HepG2 (cell line): ENCODE measurements around the gene TUFM. TPM values are rescaled to one million over a fixed set of nuclear protein-coding genes. Genes with fewer than 3 reads are reported as not detected.

Experiments used
- ATAC-seq: fragments of 200-7000 bp; cut with Tn5 transposase; 3 replicates; pipeline ENCODE4 v1.9.1; 2020; ENCODE audit warnings: mild to moderate bottlenecking, moderate library complexity
- BruUV-seq: library from RNA; stranded (reverse); fragments of 400-500 nt; replicated peaks from 2 replicates; lab custom pipeline; 2021; lab: Mats Ljungman, UMichigan
- CTCF ChIA-PET: fragments of 300-600 bp; formaldehyde crosslinking; extraction: SDS; loops from one replicate; lab custom pipeline; 2021; ENCODE audit warnings: low total read pairs, inconsistent platforms, low intra/inter-chr PET ratio; lab: Yijun Ruan, JAX
- POLR2A ChIA-PET: fragments of 350-600 bp; sonication (Branson Sonifier 250); formaldehyde crosslinking; loops from one replicate; lab custom pipeline; 2020; ENCODE audit warnings: antibody characterized with exemption, inconsistent platforms; lab: Yijun Ruan, JAX
- DNase-seq: peaks from one replicate; pipeline ENCODE4 v3.0.0-alpha.2; 2015; ENCODE audit warnings: low spot score
- FAIRE-seq: peaks from 3 replicates; lab custom pipeline; 2011; peaks lifted over from hg19 to GRCh38; lab: Jason Lieb, UNC
- H2AFZ ChIP-seq: one replicate; pipeline ENCODE4 v1.6.1; 2011; ENCODE audit warnings: low read length, inconsistent platforms
- H3K27ac ChIP-seq: fragments of 300-600 bp; 3 replicates; pipeline ENCODE4 v1.8.0; 2011; ENCODE audit warnings: mixed run types, mild to moderate bottlenecking, mixed read lengths, low read length, inconsistent platforms; ENCODE audit not compliant: insufficient read depth; ENCODE audit errors: extremely low read length
- H3K27me3 ChIP-seq, 2 experiments: fragments of 200-600 bp in 1 of 2; 2 replicates in 1 of 2; 3 replicates in 1 of 2; pipeline versions ENCODE4 v1.6.0 to v1.8.0; 2011; ENCODE audit warnings: low read length in 2 of 2, mild to moderate bottlenecking in 2 of 2, moderate library complexity in 2 of 2, inconsistent platforms in 1 of 2; ENCODE audit not compliant: insufficient read depth in 2 of 2, control insufficient read depth in 1 of 2
- H3K36me3 ChIP-seq, 2 experiments: fragments of 200-600 bp in 1 of 2; replicated peaks in 1 of 2; 2 replicates in 1 of 2; 3 replicates in 1 of 2; pipeline versions ENCODE4 v1.5.1 to v1.8.0; 2011; ENCODE audit warnings: low read length in 2 of 2, inconsistent platforms in 1 of 2; ENCODE audit not compliant: insufficient read depth in 2 of 2, control insufficient read depth in 1 of 2
- H3K4me1 ChIP-seq: 2 replicates; pipeline ENCODE4 v1.5.1; 2012; ENCODE audit warnings: low read length, inconsistent platforms; ENCODE audit not compliant: insufficient read depth
- H3K4me2 ChIP-seq: 2 replicates; pipeline ENCODE4 v1.6.0; 2011; ENCODE audit warnings: low read depth, low read length, inconsistent platforms
- H3K4me3 ChIP-seq, 3 experiments: fragments of 200-600 bp in 1 of 3; sonication (generic), shearing (Covaris generic) in 1 of 3; replicated peaks in 1 of 3; 2 replicates each; pipeline ENCODE4 v1.5.1; 2011 to 2016; ENCODE audit warnings: low read length in 3 of 3, inconsistent platforms in 2 of 3, low read depth in 2 of 3, mild to moderate bottlenecking in 2 of 3, control low read depth in 1 of 3, mixed read lengths in 1 of 3; ENCODE audit not compliant: insufficient read depth in 1 of 3
- H3K79me2 ChIP-seq: one replicate; pipeline ENCODE4 v1.6.1; 2011; ENCODE audit warnings: low read length, inconsistent platforms; ENCODE audit not compliant: insufficient read depth
- H3K9ac ChIP-seq: 2 replicates; pipeline ENCODE4 v1.6.0; 2011; ENCODE audit warnings: mild to moderate bottlenecking, low read depth, low read length, inconsistent platforms; ENCODE audit not compliant: insufficient read depth
- H3K9me3 ChIP-seq: 2 replicates; pipeline ENCODE4 v1.5.1; 2012; ENCODE audit warnings: mild to moderate bottlenecking, low read length
- H4K20me1 ChIP-seq: 2 replicates; pipeline ENCODE4 v1.6.0; 2011; ENCODE audit warnings: inconsistent platforms, mild to moderate bottlenecking, low read length, moderate library complexity; ENCODE audit not compliant: insufficient read depth
- ADNP ChIP-seq: sonication (generic); formaldehyde crosslinking; IDR thresholded peaks from 2 replicates; pipeline ENCODE4 v1.4.0; 2020; ENCODE audit warnings: missing genetic modification reagents
- FLYWCH1 ChIP-seq: sonication (generic); formaldehyde crosslinking; IDR thresholded peaks from 2 replicates; pipeline ENCODE4 v1.8.1; 2023; ENCODE audit warnings: mild to moderate bottlenecking, missing genetic modification reagents
- ISX ChIP-seq: sonication (generic); formaldehyde crosslinking; conservative IDR thresholded peaks from 2 replicates; pipeline ENCODE4 v1.5.0; 2020; ENCODE audit warnings: missing genetic modification reagents
- NAIF1 ChIP-seq: sonication (generic); formaldehyde crosslinking; IDR thresholded peaks from 2 replicates; pipeline ENCODE4 v1.5.0; 2020; ENCODE audit warnings: mild to moderate bottlenecking, missing genetic modification reagents, borderline replicate concordance
- PHF21A ChIP-seq: sonication (generic); formaldehyde crosslinking; IDR thresholded peaks from 2 replicates; pipeline ENCODE4 v1.5.0; 2020; ENCODE audit warnings: mild to moderate bottlenecking, missing genetic modification reagents
- PHF8 ChIP-seq: sonication (generic); formaldehyde crosslinking; IDR thresholded peaks from 2 replicates; pipeline ENCODE4 v1.5.0; 2020; ENCODE audit warnings: missing genetic modification reagents
- SMAD1 ChIP-seq: sonication (generic); formaldehyde crosslinking; IDR thresholded peaks from 2 replicates; pipeline ENCODE4 v1.4.0; 2020; ENCODE audit warnings: missing genetic modification reagents, low read depth, mild to moderate bottlenecking, borderline replicate concordance
- SP5 ChIP-seq: IDR thresholded peaks from 2 replicates; pipeline ENCODE4 v1.6.1; 2016; ENCODE audit warnings: low read depth, borderline replicate concordance
- SYNCRIP ChIP-seq: fragments of 200-400 bp; formaldehyde crosslinking; IDR thresholded peaks from 2 replicates; pipeline ENCODE4 v1.6.1; 2018; ENCODE audit warnings: mild to moderate bottlenecking, low read depth, low read length; ENCODE audit not compliant: insufficient read depth
- ZFP36L1 ChIP-seq: sonication (generic); formaldehyde crosslinking; IDR thresholded peaks from 2 replicates; pipeline ENCODE4 v1.8.0; 2022; ENCODE audit warnings: mild to moderate bottlenecking, missing genetic modification reagents, moderate library complexity
- ZNF180 ChIP-seq: sonication (generic); formaldehyde crosslinking; IDR thresholded peaks from 2 replicates; pipeline ENCODE4 v1.4.0; 2020; ENCODE audit warnings: low read depth, missing genetic modification reagents, borderline replicate concordance
- ZNF282 ChIP-seq: fragments of 450-650 bp; IDR thresholded peaks from 2 replicates; pipeline ENCODE4 v1.6.1; 2018; ENCODE audit not compliant: partially characterized antibody
- ZNF547 ChIP-seq: sonication (generic); formaldehyde crosslinking; IDR thresholded peaks from 2 replicates; pipeline ENCODE4 v1.5.1; 2020; ENCODE audit warnings: mild to moderate bottlenecking, missing genetic modification reagents
- ZNF709 ChIP-seq: sonication (generic); formaldehyde crosslinking; IDR thresholded peaks from 2 replicates; pipeline ENCODE4 v1.5.0; 2020; ENCODE audit warnings: mild to moderate bottlenecking, missing genetic modification reagents
- WGBS: methylation state at CpG from one replicate; pipeline ENCODE4 v1.1.6; 2017; ENCODE audit warnings: low lambda C conversion rate; 5-methylcytosine and 5-hydroxymethylcytosine counted together
- in situ Hi-C: cut with HindIII; loops from 2 replicates; pipeline ENCODE4 v1.10.0; 2017; ENCODE audit warnings: low pct_unique_long_range_greater_than_20kb; ENCODE audit not compliant: extremely low pct_ligation_motif_present
- intact Hi-C: fragments of 100-400 bp; cut with micrococcal nuclease; formaldehyde crosslinking; loops from one replicate; pipeline ENCODE4 v1.10.0; 2022; ENCODE audit not compliant: unreplicated experiment
- polyA plus RNA-seq, 8 experiments: library from polyadenylated mRNA; depleted of rRNA in 3 of 8; stranded (reverse) in 7 of 8; unstranded in 1 of 8; fragments of >200 nt; fragmentation: Illumina TruSeq in 4 of 8; extraction: Trizol in 4 of 8; gene quantifications; 2 replicates each; pipeline versions ENCODE4 v1.2.1 to v1.2.3, GENCODE V29; 2011 to 2016; ENCODE audit warnings: low read depth in 4 of 8, missing spikeins in 1 of 8, mixed read lengths in 1 of 8; ENCODE audit not compliant: insufficient read depth in 1 of 8
- total RNA-seq, 5 experiments: library from RNA; depleted of rRNA; stranded (reverse); fragments of >200 nt; fragmentation: Illumina TruSeq; extraction: Trizol; gene quantifications; 2 replicates each; pipeline ENCODE4 v1.2.3, GENCODE V29; 2016; ENCODE audit warnings: low read depth in 1 of 5
- TF ChIP-seq, protein P1 (sequence below): fragments of 450-650 bp; IDR thresholded peaks from 2 replicates; pipeline ENCODE4 v1.6.1; 2017; ENCODE audit warnings: mild to moderate bottlenecking
- TF ChIP-seq, protein P2 (sequence below): sonication (generic); formaldehyde crosslinking; IDR thresholded peaks from 2 replicates; pipeline ENCODE4 v1.4.0; 2020; ENCODE audit warnings: missing genetic modification reagents, low read depth, mild to moderate bottlenecking, borderline replicate concordance
- TF ChIP-seq, protein P3 (sequence below): sonication (generic); formaldehyde crosslinking; IDR thresholded peaks from 2 replicates; pipeline ENCODE4 v1.5.1; 2020; ENCODE audit warnings: missing genetic modification reagents, mild to moderate bottlenecking, borderline replicate concordance

TUFM gene
- total and polyA plus RNA-seq, 2 of the 13 experiments (the other 11 are each of a cell fraction or from before 2014, with no cell fraction given) = 206 to 298 TPM

DNA sequence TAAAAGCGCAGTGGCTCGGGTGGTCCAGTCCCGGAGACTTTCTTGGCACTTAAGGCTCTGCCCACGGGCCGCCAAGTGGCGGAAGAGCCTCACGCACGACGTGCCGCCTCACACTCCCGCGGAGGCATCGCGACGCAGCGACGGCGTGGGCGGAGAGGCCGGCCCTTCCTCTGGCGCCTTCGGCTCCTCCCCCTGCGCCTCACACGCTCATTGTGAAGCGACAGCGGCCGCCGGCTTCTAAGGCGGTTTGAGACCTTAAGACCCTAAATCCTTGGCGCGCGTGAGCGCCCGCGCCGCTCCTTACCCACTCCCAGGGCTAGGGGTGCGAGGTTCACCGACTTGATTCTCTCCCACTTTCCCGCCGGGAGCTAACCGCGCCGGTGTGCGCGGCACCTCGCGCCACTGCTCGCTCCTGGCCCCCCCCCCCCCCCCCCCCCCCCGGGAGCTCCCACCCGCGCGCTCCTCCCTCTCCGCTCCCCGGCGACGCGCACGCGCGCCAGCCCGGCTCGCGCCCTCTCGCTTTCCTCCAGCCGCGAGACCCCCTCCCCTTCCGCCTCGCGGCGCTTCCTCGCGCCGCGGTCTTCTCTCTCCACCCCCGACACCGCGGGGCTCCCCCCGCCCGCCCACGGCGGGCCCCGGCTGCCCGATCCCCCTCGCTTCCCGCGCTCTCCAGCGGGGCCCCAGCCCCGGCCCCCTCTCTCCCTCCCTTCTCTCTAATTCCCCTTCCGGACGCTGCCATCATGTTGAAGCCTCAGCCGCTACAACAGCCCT lies 23.4 kb downstream of the TUFM start, which contains the start of gene ATXN2L:
Gene ATXN2L, plus strand, starts transcription at position 480 of the 771 bp plus-strand sequence. Its CDS starts 261 bp downstream, at position 741.
- H3K9ac ChIP-seq = peak within 1 kb of the TSS; percentile 99
- under 1% methylated on average over 57 of the region's 91 CpGs for WGBS
- peaks cover 42% of the 10 kb centered on the region for H3K79me2 ChIP-seq
- FAIRE-seq (no peak), DNase-seq (peak; percentile 90), ATAC-seq (peak; percentile 41)
- in situ Hi-C loops (no loop called here), intact Hi-C loops (loop anchor here (5.0 kb wide), 1 partner anchor 115 kb away; no protein-coding TSS in a partner anchor)
- peaks cover 52% of the 10 kb centered on the region for H3K4me1 ChIP-seq
- peak within 1 kb of the TSS; percentile 74 for H3K4me2 ChIP-seq
- peak within 1 kb of the TSS; percentile 97 for H3K27ac ChIP-seq
- H3K9me3 ChIP-seq = no peaks in the 10 kb centered on the region
- CTCF ChIA-PET = no interaction called here
- peak within 1 kb of the TSS; percentile 77 to 99 (median 89) for H3K4me3 ChIP-seq
- BruUV-seq = no TSS peak
- peaks cover 14 to 27% of the 10 kb centered on the region in 2 experiments for H3K36me3 ChIP-seq
- H4K20me1 ChIP-seq = peaks cover 29% of the 10 kb centered on the region
- peak within 1 kb of the TSS; percentile 74 for H2AFZ ChIP-seq
- POLR2A ChIA-PET = interaction anchor here (1.0 to 5.8 kb wide), 15 partner anchors 8 to 213 kb away, joined by 3 to 85 read pairs (median 13); partner anchors contain the start of genes NFATC2IP, SH2B1, SPNS1 and SULT1A1
- no peaks in the 10 kb centered on the region; a peak in 1 of 5 replicates for H3K27me3 ChIP-seq
- TF ChIP-seq PHF8 (CRISPR knock-in tag) = peak; percentile 92
- TF ChIP-seq ISX (CRISPR knock-in tag) = no peak
- TF ChIP-seq ZNF180 = no peak
- TF ChIP-seq, protein P1, sequence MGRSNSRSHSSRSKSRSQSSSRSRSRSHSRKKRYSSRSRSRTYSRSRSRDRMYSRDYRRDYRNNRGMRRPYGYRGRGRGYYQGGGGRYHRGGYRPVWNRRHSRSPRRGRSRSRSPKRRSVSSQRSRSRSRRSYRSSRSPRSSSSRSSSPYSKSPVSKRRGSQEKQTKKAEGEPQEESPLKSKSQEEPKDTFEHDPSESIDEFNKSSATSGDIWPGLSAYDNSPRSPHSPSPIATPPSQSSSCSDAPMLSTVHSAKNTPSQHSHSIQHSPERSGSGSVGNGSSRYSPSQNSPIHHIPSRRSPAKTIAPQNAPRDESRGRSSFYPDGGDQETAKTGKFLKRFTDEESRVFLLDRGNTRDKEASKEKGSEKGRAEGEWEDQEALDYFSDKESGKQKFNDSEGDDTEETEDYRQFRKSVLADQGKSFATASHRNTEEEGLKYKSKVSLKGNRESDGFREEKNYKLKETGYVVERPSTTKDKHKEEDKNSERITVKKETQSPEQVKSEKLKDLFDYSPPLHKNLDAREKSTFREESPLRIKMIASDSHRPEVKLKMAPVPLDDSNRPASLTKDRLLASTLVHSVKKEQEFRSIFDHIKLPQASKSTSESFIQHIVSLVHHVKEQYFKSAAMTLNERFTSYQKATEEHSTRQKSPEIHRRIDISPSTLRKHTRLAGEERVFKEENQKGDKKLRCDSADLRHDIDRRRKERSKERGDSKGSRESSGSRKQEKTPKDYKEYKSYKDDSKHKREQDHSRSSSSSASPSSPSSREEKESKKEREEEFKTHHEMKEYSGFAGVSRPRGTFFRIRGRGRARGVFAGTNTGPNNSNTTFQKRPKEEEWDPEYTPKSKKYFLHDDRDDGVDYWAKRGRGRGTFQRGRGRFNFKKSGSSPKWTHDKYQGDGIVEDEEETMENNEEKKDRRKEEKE = no peak
- TF ChIP-seq FLYWCH1 (CRISPR knock-in tag) = peak; percentile 92; the same call in 1 of the 2 replicates
- TF ChIP-seq ZFP36L1 (CRISPR knock-in tag) = no peak
- TF ChIP-seq, protein P2, sequence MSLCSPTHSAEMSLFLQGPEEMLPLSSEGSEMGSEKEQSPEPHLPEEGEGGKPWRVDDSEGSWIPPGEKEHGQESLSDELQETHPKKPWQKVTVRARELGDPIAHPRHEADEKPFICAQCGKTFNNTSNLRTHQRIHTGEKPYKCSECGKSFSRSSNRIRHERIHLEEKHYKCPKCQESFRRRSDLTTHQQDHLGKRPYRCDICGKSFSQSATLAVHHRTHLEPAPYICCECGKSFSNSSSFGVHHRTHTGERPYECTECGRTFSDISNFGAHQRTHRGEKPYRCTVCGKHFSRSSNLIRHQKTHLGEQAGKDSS = peak; percentile 93; the same call in 1 of the 2 replicates
- TF ChIP-seq, protein P3, sequence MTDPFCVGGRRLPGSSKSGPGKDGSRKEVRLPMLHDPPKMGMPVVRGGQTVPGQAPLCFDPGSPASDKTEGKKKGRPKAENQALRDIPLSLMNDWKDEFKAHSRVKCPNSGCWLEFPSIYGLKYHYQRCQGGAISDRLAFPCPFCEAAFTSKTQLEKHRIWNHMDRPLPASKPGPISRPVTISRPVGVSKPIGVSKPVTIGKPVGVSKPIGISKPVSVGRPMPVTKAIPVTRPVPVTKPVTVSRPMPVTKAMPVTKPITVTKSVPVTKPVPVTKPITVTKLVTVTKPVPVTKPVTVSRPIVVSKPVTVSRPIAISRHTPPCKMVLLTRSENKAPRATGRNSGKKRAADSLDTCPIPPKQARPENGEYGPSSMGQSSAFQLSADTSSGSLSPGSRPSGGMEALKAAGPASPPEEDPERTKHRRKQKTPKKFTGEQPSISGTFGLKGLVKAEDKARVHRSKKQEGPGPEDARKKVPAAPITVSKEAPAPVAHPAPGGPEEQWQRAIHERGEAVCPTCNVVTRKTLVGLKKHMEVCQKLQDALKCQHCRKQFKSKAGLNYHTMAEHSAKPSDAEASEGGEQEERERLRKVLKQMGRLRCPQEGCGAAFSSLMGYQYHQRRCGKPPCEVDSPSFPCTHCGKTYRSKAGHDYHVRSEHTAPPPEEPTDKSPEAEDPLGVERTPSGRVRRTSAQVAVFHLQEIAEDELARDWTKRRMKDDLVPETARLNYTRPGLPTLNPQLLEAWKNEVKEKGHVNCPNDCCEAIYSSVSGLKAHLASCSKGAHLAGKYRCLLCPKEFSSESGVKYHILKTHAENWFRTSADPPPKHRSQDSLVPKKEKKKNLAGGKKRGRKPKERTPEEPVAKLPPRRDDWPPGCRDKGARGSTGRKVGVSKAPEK (CRISPR knock-in tag) = no peak
- TF ChIP-seq NAIF1 (CRISPR knock-in tag) = peak; percentile 80; the same call in 1 of the 2 replicates
- no peak; the same call in none of the 2 replicates for TF ChIP-seq PHF21A
- TF ChIP-seq SMAD1 (CRISPR knock-in tag) = peak; percentile 93; the same call in 1 of the 2 replicates
- peak; percentile 88 for TF ChIP-seq ZNF547 (CRISPR knock-in tag)
- peak; percentile 97 for TF ChIP-seq SP5 (CRISPR knock-in tag)
- no peak for TF ChIP-seq SYNCRIP
- TF ChIP-seq ZNF709 (CRISPR knock-in tag) = no peak; the same call in 1 of the 2 replicates
- TF ChIP-seq ADNP (CRISPR knock-in tag) = no peak
- TF ChIP-seq ZNF282 = no peak
